ENCODE results near the gene DCTD. TPM values are rescaled to one million over a fixed set of nuclear protein-coding genes. Genes with fewer than 3 reads are reported as not detected.

The DCTD gene
- total and polyA plus RNA-seq, 2 of the 13 experiments (the other 11 are each of a cell fraction or from before 2014, with no cell fraction given) = 85.1 to 95.3 TPM

GRCh38 chr4:182895791-182896292 is 21.3 kb downstream of the DCTD start (continued):
- no peak for TF ChIP-seq TAF1 (CRISPR knock-in tag; IDR thresholded peaks at IDR 0.05)
- TF ChIP-seq MYC (CRISPR knock-in tag; IDR thresholded peaks at IDR 0.05; ENCODE audit: borderline replicate concordance) = peak; percentile 70
- TF ChIP-seq WIZ (CRISPR knock-in tag; IDR thresholded peaks at IDR 0.05) = no peak
- TF ChIP-seq SALL1 (CRISPR knock-in tag; IDR thresholded peaks at IDR 0.05) = peak; percentile 93
- no peak; the same call in 1 of the 2 replicates for TF ChIP-seq SMAD9 (CRISPR knock-in tag; IDR thresholded peaks at IDR 0.05)
- TF ChIP-seq ZNF432 (CRISPR knock-in tag; IDR thresholded peaks at IDR 0.05; ENCODE audit: borderline replicate concordance) = no peak
- no peak for TF ChIP-seq ZNF224 (CRISPR knock-in tag; IDR thresholded peaks at IDR 0.05)
- TF ChIP-seq BRD4 (CRISPR knock-in tag; IDR thresholded peaks at IDR 0.05) = no peak; the same call in 1 of the 2 replicates
- TF ChIP-seq SMAD1 (CRISPR knock-in tag; IDR thresholded peaks at IDR 0.05; ENCODE audit: borderline replicate concordance, low read depth) = no peak
- peak; percentile 42; the same call in 1 of the 2 replicates for TF ChIP-seq AKNA (CRISPR knock-in tag; IDR thresholded peaks at IDR 0.05; ENCODE audit: borderline replicate concordance)
- TF ChIP-seq E2F5 (CRISPR knock-in tag; conservative IDR thresholded peaks at IDR 0.05) = no peak
- TF ChIP-seq ZNF33A (CRISPR knock-in tag; IDR thresholded peaks at IDR 0.05; ENCODE audit: borderline replicate concordance) = no peak
- no peak for TF ChIP-seq PRMT3 (CRISPR knock-in tag; IDR thresholded peaks at IDR 0.05; ENCODE audit: borderline replicate concordance, low read depth)
- no peak; the same call in 1 of the 2 replicates for TF ChIP-seq ZBTB3 (CRISPR knock-in tag; IDR thresholded peaks at IDR 0.05; ENCODE audit: borderline replicate concordance, low read depth)
- TF ChIP-seq KLF6 (CRISPR knock-in tag; IDR thresholded peaks at IDR 0.05) = 0 out of 2 replicates have a peak, but pooled peaks have one; percentile 79
- no peak for TF ChIP-seq THAP8 (CRISPR knock-in tag; IDR thresholded peaks at IDR 0.05; ENCODE audit: borderline replicate concordance)
- TF ChIP-seq SMAD3 (CRISPR knock-in tag; IDR thresholded peaks at IDR 0.05) = peak; percentile 89
- no peak; the same call in 1 of the 2 replicates for TF ChIP-seq ZNF737 (CRISPR knock-in tag; IDR thresholded peaks at IDR 0.05; ENCODE audit: borderline replicate concordance)
- TF ChIP-seq ZBTB43 (CRISPR knock-in tag; conservative IDR thresholded peaks at IDR 0.05) = peak; percentile 86; the same call in 1 of the 2 replicates
- TF ChIP-seq TCF7L2 (IDR thresholded peaks at IDR 0.05; ENCODE audit: low read depth, low read length) = no peak
- no peak for TF ChIP-seq ZBTB42 (CRISPR knock-in tag; IDR thresholded peaks at IDR 0.05)
- TF ChIP-seq NR3C1 (CRISPR knock-in tag; IDR thresholded peaks at IDR 0.05) = no peak
- peak; percentile 57; the same call in 1 of the 2 replicates for TF ChIP-seq KMT2B (CRISPR knock-in tag; IDR thresholded peaks at IDR 0.05)

Measured in HepG2 (cell line).